GM12878 (cell line): ENCODE measurements around the gene NCKAP5. TPM values are rescaled to one million over a fixed set of nuclear protein-coding genes. Genes with fewer than 3 reads are reported as not detected.

ENCODE experiments used
- ATAC-seq: fragments of 200-7000 bp; cut with Tn5 transposase; 3 replicates; pipeline ENCODE4 v1.9.1; 2020; ENCODE audit warnings: mild to moderate bottlenecking, moderate library complexity
- BruUV-seq: library from RNA; stranded (reverse); fragments of 400-500 nt; replicated peaks from 2 replicates; lab custom pipeline; 2021; lab: Mats Ljungman, UMichigan
- CTCF ChIA-PET: fragments of 300-600 bp; sonication (Branson Sonifier 250); formaldehyde crosslinking; extraction: SDS; loops from one replicate; lab custom pipeline; 2021; ENCODE audit warnings: inconsistent platforms; lab: Yijun Ruan, JAX
- POLR2A ChIA-PET: fragments of 350-600 bp; formaldehyde crosslinking; extraction: SDS; loops from one replicate; lab custom pipeline; 2021; ENCODE audit warnings: inconsistent platforms; lab: Charles Lee
- RAD21 ChIA-PET: fragments of 300-600 bp; sonication (Branson Sonifier 250); formaldehyde crosslinking; loops from one replicate; lab custom pipeline; 2023; ENCODE audit warnings: antibody characterized with exemption; ENCODE audit not compliant: unreplicated experiment; lab: Charles Lee
- SMC1A ChIA-PET: fragments of 300-600 bp; sonication (Branson Sonifier 250); formaldehyde crosslinking; loops from one replicate; lab custom pipeline; 2023; ENCODE audit not compliant: unreplicated experiment, uncharacterized antibody; lab: Charles Lee
- DNase-seq: peaks from one replicate; pipeline ENCODE4 v3.0.0-alpha.2; 2011; ENCODE audit warnings: low read depth, low spot score
- FAIRE-seq: peaks from 3 replicates; lab custom pipeline; 2011; peaks lifted over from hg19 to GRCh38; lab: Jason Lieb, UNC
- H2AFZ ChIP-seq: 2 replicates; pipeline ENCODE4 v1.6.0; 2011; ENCODE audit warnings: low read depth, low read length, control low read depth; ENCODE audit not compliant: control insufficient read depth
- H3K27ac ChIP-seq: 2 replicates; pipeline ENCODE4 v1.5.1; 2011; ENCODE audit warnings: control low read depth; ENCODE audit not compliant: control insufficient read depth, insufficient read depth
- H3K27me3 ChIP-seq, 2 experiments: replicated peaks in 1 of 2; 2 replicates each; pipeline versions ENCODE4 v1.6.0 to v1.6.1; 2011; ENCODE audit warnings: low read length in 1 of 2; ENCODE audit not compliant: control insufficient read depth in 2 of 2, insufficient read depth in 2 of 2
- H3K36me3 ChIP-seq, 2 experiments: 2 replicates each; pipeline ENCODE4 v1.5.1; 2011; ENCODE audit warnings: low read length in 1 of 2; ENCODE audit not compliant: control insufficient read depth in 2 of 2, insufficient read depth in 2 of 2
- H3K4me1 ChIP-seq: 2 replicates; pipeline ENCODE4 v1.6.1; 2011; ENCODE audit warnings: mild to moderate bottlenecking, low read length, moderate library complexity, mixed read lengths; ENCODE audit not compliant: control insufficient read depth, insufficient read depth
- H3K4me2 ChIP-seq: 2 replicates; pipeline ENCODE4 v1.6.0; 2011; ENCODE audit warnings: control low read depth; ENCODE audit not compliant: control insufficient read depth, insufficient read depth
- H3K4me3 ChIP-seq: fragments of 200-600 bp; sonication (generic); 2 replicates; pipeline ENCODE4 v1.5.1; 2016
- H3K79me2 ChIP-seq: 2 replicates; pipeline ENCODE4 v1.6.0; 2011; ENCODE audit warnings: low read length; ENCODE audit not compliant: control insufficient read depth, insufficient read depth
- H3K9ac ChIP-seq: 2 replicates; pipeline ENCODE4 v1.8.0; 2011; ENCODE audit warnings: low read length, control low read depth, mixed read lengths; ENCODE audit not compliant: control insufficient read depth, insufficient read depth
- H3K9me3 ChIP-seq: replicated peaks from 3 replicates; pipeline ENCODE4 v1.5.1; 2011; ENCODE audit warnings: mild to moderate bottlenecking, low read length; ENCODE audit not compliant: control insufficient read depth, insufficient read depth
- H4K20me1 ChIP-seq: 2 replicates; pipeline ENCODE4 v1.6.0; 2011; ENCODE audit not compliant: control insufficient read depth, insufficient read depth
- ATF7 ChIP-seq: fragments of 450-650 bp; IDR thresholded peaks from 2 replicates; pipeline ENCODE4 v1.6.1; 2016; ENCODE audit warnings: low read depth, mild to moderate bottlenecking
- BMI1 ChIP-seq: fragments of 450-650 bp; IDR thresholded peaks from 2 replicates; pipeline ENCODE4 v1.6.1; 2016; ENCODE audit warnings: mild to moderate bottlenecking, moderate library complexity, borderline replicate concordance
- EED ChIP-seq: sonication (generic); IDR thresholded peaks from 2 replicates; pipeline ENCODE4 v1.6.1; 2016; ENCODE audit warnings: antibody characterized with exemption, low read depth
- EP300 ChIP-seq, 2 experiments: fragments of 150-350 bp in 1 of 2; IDR thresholded peaks; 2 replicates each; pipeline ENCODE4 v1.6.1; 2011 to 2012; ENCODE audit warnings: low read depth in 2 of 2, low read length in 2 of 2, borderline replicate concordance in 1 of 2, improper control_type of control experiment in 1 of 2, inconsistent platforms in 1 of 2; ENCODE audit not compliant: control insufficient read depth in 1 of 2
- ESRRA ChIP-seq: IDR thresholded peaks from 2 replicates; pipeline ENCODE4 v1.6.1; 2012; ENCODE audit warnings: mild to moderate bottlenecking, low read length, improper control_type of control experiment
- IKZF2 ChIP-seq, 2 experiments: fragments of 450-650 bp; IDR thresholded peaks; 2 replicates each; pipeline ENCODE4 v1.6.1; 2017; ENCODE audit warnings: mild to moderate bottlenecking in 2 of 2, moderate library complexity in 2 of 2
- MEF2B ChIP-seq: fragments of 450-650 bp; IDR thresholded peaks from 2 replicates; pipeline ENCODE4 v1.6.1; 2018; ENCODE audit warnings: mild to moderate bottlenecking, moderate library complexity; ENCODE audit not compliant: partially characterized antibody, poor library complexity, severe bottlenecking
- MTA2 ChIP-seq: fragments of 450-650 bp; IDR thresholded peaks from 2 replicates; pipeline ENCODE4 v1.6.1; 2016; ENCODE audit warnings: low read depth, mild to moderate bottlenecking, moderate library complexity
- WGBS: methylation state at CpG from one replicate; pipeline ENCODE4 v1.1.6; 2016; ENCODE audit warnings: low lambda C conversion rate; ENCODE audit not compliant: insufficient replicate concordance, insufficient coverage; ENCODE audit errors: missing lambda C conversion rate; 5-methylcytosine and 5-hydroxymethylcytosine counted together
- in situ Hi-C: fragments of 300-500 bp; cut with MboI; formaldehyde crosslinking; loops from 9 replicates; pipeline ENCODE4 v1.14.3; 2018; ENCODE audit warnings: mixed read lengths
- intact Hi-C: fragments of 100-400 bp; cut with micrococcal nuclease; formaldehyde crosslinking; loops from one replicate; pipeline ENCODE4 v1.14.2; 2022; ENCODE audit not compliant: unreplicated experiment
- polyA plus RNA-seq, 11 experiments: library from polyadenylated mRNA; depleted of rRNA in 4 of 11; unstranded in 6 of 11; stranded (reverse) in 5 of 11; fragments of >200 nt; fragmentation: Nextera tagmentation in 4 of 11; fragmentation: Illumina TruSeq in 1 of 11; extraction: Ambion mirVana in 4 of 11; extraction: Trizol in 1 of 11; gene quantifications; 1 replicate in 1 of 11; 2 replicates in 10 of 11; pipeline versions ENCODE4 v1.2.1 to v1.2.3, GENCODE V29; 2011 to 2016; ENCODE audit warnings: inconsistent platforms in 2 of 11, missing spikeins in 2 of 11, low read depth in 1 of 11
- total RNA-seq, 4 experiments: library from RNA; depleted of rRNA in 3 of 4; stranded (reverse); fragments of >200 nt in 3 of 4; fragmentation: Illumina TruSeq in 1 of 4; extraction: Trizol in 1 of 4; gene quantifications; 2 replicates each; pipeline versions ENCODE4 v1.2.1 to v1.2.3, GENCODE V29; 2013 to 2021
- TF ChIP-seq, protein P1 (sequence below): IDR thresholded peaks from 2 replicates; pipeline ENCODE4 v1.6.1; 2011; ENCODE audit warnings: borderline replicate concordance, low read depth, mild to moderate bottlenecking, moderate library complexity, low read length; ENCODE audit not compliant: insufficient read depth, poor library complexity, severe bottlenecking
- TF ChIP-seq, protein P2 (sequence below): fragments of 450-650 bp; IDR thresholded peaks from 2 replicates; pipeline ENCODE4 v1.6.1; 2016; ENCODE audit warnings: mild to moderate bottlenecking
- TF ChIP-seq, protein P3 (sequence below): fragments of 450-650 bp; IDR thresholded peaks from 2 replicates; pipeline ENCODE4 v1.6.1; 2017; ENCODE audit warnings: borderline replicate concordance
- TF ChIP-seq, protein P4 (sequence below): IDR thresholded peaks from 2 replicates; pipeline ENCODE4 v1.6.1; 2011; ENCODE audit warnings: mild to moderate bottlenecking, low read depth, low read length, moderate library complexity; ENCODE audit not compliant: insufficient replicate concordance

The NCKAP5 gene
- total and polyA plus RNA-seq, 10 of the 15 experiments (the other 5 are each of a cell fraction or from before 2014, with no cell fraction given) = 0.06 to 0.44 (median 0.16) TPM

DNA sequence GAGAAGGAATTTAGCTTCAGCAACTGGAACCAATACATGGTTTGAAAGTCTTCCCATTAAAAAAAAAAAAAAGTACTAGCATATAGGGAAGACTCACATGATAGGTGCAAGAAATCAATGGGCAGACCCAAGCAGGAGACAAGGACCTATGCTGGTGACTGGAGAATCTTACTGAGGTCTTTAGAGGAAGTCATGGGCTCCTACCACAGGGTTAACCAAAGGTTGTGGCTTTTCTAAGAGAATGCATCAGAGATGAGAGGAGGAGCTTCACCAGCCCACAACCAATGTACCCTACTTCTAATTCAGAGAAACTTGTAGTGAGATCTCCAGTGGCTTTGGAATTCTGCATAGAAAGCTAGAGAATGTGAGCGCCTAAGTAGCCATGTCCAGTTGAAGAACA is 207.4 kb downstream of the NCKAP5 start (continued):
- TF ChIP-seq, protein P1, sequence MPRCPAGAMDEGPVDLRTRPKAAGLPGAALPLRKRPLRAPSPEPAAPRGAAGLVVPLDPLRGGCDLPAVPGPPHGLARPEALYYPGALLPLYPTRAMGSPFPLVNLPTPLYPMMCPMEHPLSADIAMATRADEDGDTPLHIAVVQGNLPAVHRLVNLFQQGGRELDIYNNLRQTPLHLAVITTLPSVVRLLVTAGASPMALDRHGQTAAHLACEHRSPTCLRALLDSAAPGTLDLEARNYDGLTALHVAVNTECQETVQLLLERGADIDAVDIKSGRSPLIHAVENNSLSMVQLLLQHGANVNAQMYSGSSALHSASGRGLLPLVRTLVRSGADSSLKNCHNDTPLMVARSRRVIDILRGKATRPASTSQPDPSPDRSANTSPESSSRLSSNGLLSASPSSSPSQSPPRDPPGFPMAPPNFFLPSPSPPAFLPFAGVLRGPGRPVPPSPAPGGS = no peak
- TF ChIP-seq EED = no peak
- TF ChIP-seq, protein P2, sequence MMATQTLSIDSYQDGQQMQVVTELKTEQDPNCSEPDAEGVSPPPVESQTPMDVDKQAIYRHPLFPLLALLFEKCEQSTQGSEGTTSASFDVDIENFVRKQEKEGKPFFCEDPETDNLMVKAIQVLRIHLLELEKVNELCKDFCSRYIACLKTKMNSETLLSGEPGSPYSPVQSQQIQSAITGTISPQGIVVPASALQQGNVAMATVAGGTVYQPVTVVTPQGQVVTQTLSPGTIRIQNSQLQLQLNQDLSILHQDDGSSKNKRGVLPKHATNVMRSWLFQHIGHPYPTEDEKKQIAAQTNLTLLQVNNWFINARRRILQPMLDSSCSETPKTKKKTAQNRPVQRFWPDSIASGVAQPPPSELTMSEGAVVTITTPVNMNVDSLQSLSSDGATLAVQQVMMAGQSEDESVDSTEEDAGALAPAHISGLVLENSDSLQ = no peak

DNA sequence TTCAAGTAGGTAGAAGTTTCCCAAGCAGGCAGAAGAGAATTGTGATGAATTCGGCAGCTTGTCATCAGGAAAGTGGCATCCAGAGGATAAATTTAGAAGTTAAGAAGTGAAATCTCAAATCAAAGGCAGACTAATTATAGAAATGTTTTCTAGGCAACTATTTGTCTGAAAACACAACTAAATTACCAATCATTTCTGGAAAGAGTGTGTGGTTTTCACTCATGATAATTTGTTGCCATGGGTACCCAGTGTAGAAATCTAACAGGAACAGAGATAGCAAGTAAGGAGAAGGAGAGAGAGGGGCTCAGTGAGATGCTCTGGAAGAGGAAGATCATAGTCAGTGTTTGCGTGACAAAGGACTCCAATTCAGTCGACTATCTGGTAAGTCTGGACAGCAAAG is 208.1 kb downstream of the NCKAP5 start:
- no TSS peak for BruUV-seq
- WGBS = 23% methylated on average over 3 of the region's 3 CpGs
- POLR2A ChIA-PET = no interaction called here
- H3K27me3 ChIP-seq = no peaks in the 10 kb centered on the region
- H3K27ac ChIP-seq = no peak overlapping the region
- intact Hi-C loops (no loop called here), in situ Hi-C loops (no loop called here)
- no peak overlapping the region for H3K4me3 ChIP-seq
- DNase-seq (peak; percentile 8), ATAC-seq (peak; percentile 80), FAIRE-seq (no peak)
- H3K9ac ChIP-seq = no peak overlapping the region
- RAD21 ChIA-PET = interaction anchor here (1.1 to 1.5 kb wide), 2 partner anchors 10 to 56 kb away, joined by 3 to 4 read pairs; no protein-coding TSS in a partner anchor
- 0 out of 2 replicates have a peak overlapping the region, but pooled peaks have one; percentile 3 for H3K4me2 ChIP-seq
- CTCF ChIA-PET = no interaction called here
- no peaks in the 10 kb centered on the region for H3K79me2 ChIP-seq
- no peaks in the 10 kb centered on the region for H3K4me1 ChIP-seq
- H4K20me1 ChIP-seq = no peaks in the 10 kb centered on the region
- SMC1A ChIA-PET = interaction anchor here (0.9 to 1.7 kb wide), 5 partner anchors 13 to 201 kb away, joined by 3 to 5 read pairs (median 3); no protein-coding TSS in a partner anchor
- no peaks in the 10 kb centered on the region for H3K36me3 ChIP-seq
- H2AFZ ChIP-seq = no peak overlapping the region
- H3K9me3 ChIP-seq = no peaks in the 10 kb centered on the region
- TF ChIP-seq BMI1 (peak; percentile 72), IKZF2 (IDR thresholded peaks at IDR 0.05) (peak; percentile 29 to 48; a peak in 2 of 4 replicates), MTA2 (peak; percentile 58; the same call in 1 of the 2 replicates), ATF7 (0 out of 2 replicates have a peak, but pooled peaks have one; percentile 19), MEF2B (peak; percentile 55), EP300 (IDR thresholded peaks at IDR 0.05; ENCODE audit: borderline replicate concordance in 1 of 2, control insufficient read depth in 1 of 2, low read depth in 2 of 2, low read length in 2 of 2) (0 out of 4 replicates have a peak, but pooled peaks of 1 of the 2 experiments have one; percentile 23), ESRRA (no peak)
- TF ChIP-seq, protein P1 = no peak
- TF ChIP-seq, protein P3, sequence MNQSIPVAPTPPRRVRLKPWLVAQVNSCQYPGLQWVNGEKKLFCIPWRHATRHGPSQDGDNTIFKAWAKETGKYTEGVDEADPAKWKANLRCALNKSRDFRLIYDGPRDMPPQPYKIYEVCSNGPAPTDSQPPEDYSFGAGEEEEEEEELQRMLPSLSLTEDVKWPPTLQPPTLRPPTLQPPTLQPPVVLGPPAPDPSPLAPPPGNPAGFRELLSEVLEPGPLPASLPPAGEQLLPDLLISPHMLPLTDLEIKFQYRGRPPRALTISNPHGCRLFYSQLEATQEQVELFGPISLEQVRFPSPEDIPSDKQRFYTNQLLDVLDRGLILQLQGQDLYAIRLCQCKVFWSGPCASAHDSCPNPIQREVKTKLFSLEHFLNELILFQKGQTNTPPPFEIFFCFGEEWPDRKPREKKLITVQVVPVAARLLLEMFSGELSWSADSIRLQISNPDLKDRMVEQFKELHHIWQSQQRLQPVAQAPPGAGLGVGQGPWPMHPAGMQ = no peak
- TF ChIP-seq, protein P4, sequence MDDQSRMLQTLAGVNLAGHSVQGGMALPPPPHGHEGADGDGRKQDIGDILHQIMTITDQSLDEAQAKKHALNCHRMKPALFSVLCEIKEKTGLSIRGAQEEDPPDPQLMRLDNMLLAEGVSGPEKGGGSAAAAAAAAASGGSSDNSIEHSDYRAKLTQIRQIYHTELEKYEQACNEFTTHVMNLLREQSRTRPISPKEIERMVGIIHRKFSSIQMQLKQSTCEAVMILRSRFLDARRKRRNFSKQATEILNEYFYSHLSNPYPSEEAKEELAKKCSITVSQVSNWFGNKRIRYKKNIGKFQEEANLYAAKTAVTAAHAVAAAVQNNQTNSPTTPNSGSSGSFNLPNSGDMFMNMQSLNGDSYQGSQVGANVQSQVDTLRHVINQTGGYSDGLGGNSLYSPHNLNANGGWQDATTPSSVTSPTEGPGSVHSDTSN = no peak
